GM23338 (cell line): ENCODE results near the gene CSDE1. TPM values are rescaled to one million over a fixed set of nuclear protein-coding genes. Genes with fewer than 3 reads are reported as not detected.

Source experiments
- ATAC-seq: fragments of 200-7000 bp; cut with Tn5 transposase; 3 replicates; pipeline ENCODE4 v1.9.1; 2020
- DNase-seq: peaks from one replicate; pipeline ENCODE4 v3.0.0-alpha.2; 2015; ENCODE audit warnings: low spot score
- H2AFZ ChIP-seq: fragments of 200-600 bp; sonication (generic); 2 replicates; pipeline ENCODE4 v1.8.0; 2016; ENCODE audit warnings: antibody characterized with exemption, mild to moderate bottlenecking, moderate library complexity
- H3F3A ChIP-seq: fragments of 200-600 bp; sonication (generic); replicated peaks from 2 replicates; pipeline ENCODE4 v1.8.0; 2017; ENCODE audit warnings: antibody characterized with exemption, mixed run types, low read depth
- H3K27ac ChIP-seq: fragments of 200-600 bp; sonication (generic); 2 replicates; pipeline ENCODE4 v1.6.1; 2016; ENCODE audit warnings: low read depth
- H3K27me3 ChIP-seq: fragments of 200-600 bp; sonication (generic); 2 replicates; pipeline ENCODE4 v1.8.0; 2016; ENCODE audit warnings: mild to moderate bottlenecking, mixed run types, moderate library complexity; ENCODE audit not compliant: insufficient read depth
- H3K36me3 ChIP-seq: fragments of 200-600 bp; sonication (generic); 2 replicates; pipeline ENCODE4 v1.8.0; 2016; ENCODE audit warnings: mild to moderate bottlenecking; ENCODE audit not compliant: insufficient read depth
- H3K4me1 ChIP-seq: fragments of 200-600 bp; sonication (generic); 2 replicates; pipeline ENCODE4 v1.8.0; 2016; ENCODE audit warnings: mild to moderate bottlenecking, moderate library complexity; ENCODE audit not compliant: insufficient read depth
- H3K4me2 ChIP-seq: fragments of 200-600 bp; sonication (generic); 2 replicates; pipeline ENCODE4 v1.7.1; 2017; ENCODE audit warnings: mixed run types
- H3K4me3 ChIP-seq: fragments of 200-600 bp; sonication (generic); 2 replicates; pipeline ENCODE4 v1.6.1; 2016; ENCODE audit warnings: mixed run types
- H3K79me2 ChIP-seq: fragments of 200-600 bp; sonication (generic); replicated peaks from 2 replicates; pipeline ENCODE4 v1.8.0; 2017; ENCODE audit warnings: mild to moderate bottlenecking; ENCODE audit not compliant: insufficient read depth
- H3K9me2 ChIP-seq: fragments of 200-600 bp; sonication (generic); 2 replicates; pipeline ENCODE4 v1.8.0; 2017; ENCODE audit not compliant: insufficient read depth
- H4K20me1 ChIP-seq: fragments of 200-600 bp; sonication (generic); replicated peaks from 2 replicates; pipeline ENCODE4 v1.8.0; 2017; ENCODE audit warnings: mild to moderate bottlenecking; ENCODE audit not compliant: insufficient read depth
- H3K27ac Mint-ChIP-seq: 2 replicates; pipeline ENCODE4 v1.8.0; 2020; ENCODE audit warnings: inconsistent platforms, mild to moderate bottlenecking, moderate library complexity, mixed read lengths
- H3K27me3 Mint-ChIP-seq: 3 replicates; pipeline ENCODE4 v1.8.0; 2022; ENCODE audit warnings: low read depth, mild to moderate bottlenecking, moderate library complexity, mixed read lengths, inconsistent platforms; ENCODE audit not compliant: insufficient read depth, poor library complexity
- H3K36me3 Mint-ChIP-seq: 3 replicates; pipeline ENCODE4 v1.8.0; 2021; ENCODE audit warnings: low read depth, mild to moderate bottlenecking, inconsistent platforms, moderate library complexity, mixed read lengths
- H3K4me1 Mint-ChIP-seq: 3 replicates; pipeline ENCODE4 v1.8.0; 2020; ENCODE audit warnings: mild to moderate bottlenecking, inconsistent platforms, mixed read lengths
- H3K4me3 Mint-ChIP-seq: 3 replicates; pipeline ENCODE4 v1.8.0; 2021; ENCODE audit warnings: moderate library complexity, mild to moderate bottlenecking, inconsistent platforms, mixed read lengths
- H3K9me3 Mint-ChIP-seq: 3 replicates; pipeline ENCODE4 v1.8.0; 2020; ENCODE audit warnings: moderate library complexity, mild to moderate bottlenecking, inconsistent platforms, mixed read lengths
- CREB1 ChIP-seq: fragments of 250-450 bp; sonication (Bioruptor Pico); IDR thresholded peaks from 2 replicates; pipeline ENCODE4 v1.5.0; 2020; ENCODE audit warnings: low read depth, mild to moderate bottlenecking, moderate library complexity
- CTCF ChIP-seq, 2 experiments: fragments of 200-600 bp in 1 of 2; sonication (generic) in 1 of 2; conservative IDR thresholded peaks; 2 replicates each; pipeline versions ENCODE4 v1.5.1 to v1.6.1; 2016 to 2017; ENCODE audit warnings: antibody characterized with exemption in 2 of 2, low read depth in 2 of 2, mild to moderate bottlenecking in 2 of 2, moderate library complexity in 1 of 2
- ETS1 ChIP-seq: IDR thresholded peaks from 2 replicates; pipeline ENCODE4 v1.6.1; 2016; ENCODE audit warnings: antibody characterized with exemption
- EZH2 ChIP-seq: fragments of 200-600 bp; sonication (generic); IDR thresholded peaks from one replicate; pipeline ENCODE4 v1.8.0; 2017; ENCODE audit warnings: antibody characterized with exemption, mild to moderate bottlenecking, low read depth; ENCODE audit not compliant: unreplicated experiment
- EZH2phosphoT487 ChIP-seq: fragments of 200-600 bp; sonication (generic); IDR thresholded peaks from one replicate; pipeline ENCODE4 v1.8.1; 2018; ENCODE audit warnings: antibody characterized with exemption; ENCODE audit not compliant: unreplicated experiment
- JUNB ChIP-seq: IDR thresholded peaks from one replicate; pipeline ENCODE4 v1.6.1; 2016; ENCODE audit warnings: antibody characterized with exemption; ENCODE audit not compliant: unreplicated experiment
- NANOG ChIP-seq: IDR thresholded peaks from 2 replicates; pipeline ENCODE4 v1.6.1; 2016; ENCODE audit warnings: antibody characterized with exemption, borderline replicate concordance
- POLR2AphosphoS5 ChIP-seq: IDR thresholded peaks from 2 replicates; pipeline ENCODE4 v1.6.1; 2016; ENCODE audit warnings: antibody characterized with exemption, low read depth
- REST ChIP-seq: IDR thresholded peaks from one replicate; pipeline ENCODE4 v1.6.1; 2018; ENCODE audit warnings: antibody characterized with exemption; ENCODE audit not compliant: unreplicated experiment
- STAT1 ChIP-seq: IDR thresholded peaks from one replicate; pipeline ENCODE4 v1.6.1; 2016; ENCODE audit warnings: antibody characterized with exemption; ENCODE audit not compliant: unreplicated experiment
- ZNF114 ChIP-seq: fragments of 250-450 bp; sonication (Bioruptor Pico); IDR thresholded peaks from 2 replicates; pipeline ENCODE4 v1.5.0; 2020; ENCODE audit warnings: mild to moderate bottlenecking, moderate library complexity
- ZNF331 ChIP-seq: fragments of 250-450 bp; sonication (Bioruptor Pico); IDR thresholded peaks from 2 replicates; pipeline ENCODE4 v1.5.0; 2020; ENCODE audit warnings: low read depth, mild to moderate bottlenecking, moderate library complexity
- polyA plus RNA-seq: library from polyadenylated mRNA; unstranded; fragments of >200 nt; fragmentation: Nextera tagmentation; extraction: Ambion mirVana; gene quantifications from 2 replicates; pipeline ENCODE4 v1.2.1, GENCODE V29; 2016
- total RNA-seq: library from RNA; depleted of rRNA; stranded (reverse); fragments of >200 nt; shearing (Covaris generic); gene quantifications from 2 replicates; pipeline ENCODE4 v1.2.3, GENCODE V29; 2014
- TF ChIP-seq, protein P1 (sequence below): fragments of 250-450 bp; sonication (Bioruptor Pico); IDR thresholded peaks from 2 replicates; pipeline ENCODE4 v1.5.0; 2020; ENCODE audit warnings: mild to moderate bottlenecking, moderate library complexity

Gene CSDE1
- total and polyA plus RNA-seq, 2 experiments from 2014 or later, result 214 to 1,054 TPM

DNA sequence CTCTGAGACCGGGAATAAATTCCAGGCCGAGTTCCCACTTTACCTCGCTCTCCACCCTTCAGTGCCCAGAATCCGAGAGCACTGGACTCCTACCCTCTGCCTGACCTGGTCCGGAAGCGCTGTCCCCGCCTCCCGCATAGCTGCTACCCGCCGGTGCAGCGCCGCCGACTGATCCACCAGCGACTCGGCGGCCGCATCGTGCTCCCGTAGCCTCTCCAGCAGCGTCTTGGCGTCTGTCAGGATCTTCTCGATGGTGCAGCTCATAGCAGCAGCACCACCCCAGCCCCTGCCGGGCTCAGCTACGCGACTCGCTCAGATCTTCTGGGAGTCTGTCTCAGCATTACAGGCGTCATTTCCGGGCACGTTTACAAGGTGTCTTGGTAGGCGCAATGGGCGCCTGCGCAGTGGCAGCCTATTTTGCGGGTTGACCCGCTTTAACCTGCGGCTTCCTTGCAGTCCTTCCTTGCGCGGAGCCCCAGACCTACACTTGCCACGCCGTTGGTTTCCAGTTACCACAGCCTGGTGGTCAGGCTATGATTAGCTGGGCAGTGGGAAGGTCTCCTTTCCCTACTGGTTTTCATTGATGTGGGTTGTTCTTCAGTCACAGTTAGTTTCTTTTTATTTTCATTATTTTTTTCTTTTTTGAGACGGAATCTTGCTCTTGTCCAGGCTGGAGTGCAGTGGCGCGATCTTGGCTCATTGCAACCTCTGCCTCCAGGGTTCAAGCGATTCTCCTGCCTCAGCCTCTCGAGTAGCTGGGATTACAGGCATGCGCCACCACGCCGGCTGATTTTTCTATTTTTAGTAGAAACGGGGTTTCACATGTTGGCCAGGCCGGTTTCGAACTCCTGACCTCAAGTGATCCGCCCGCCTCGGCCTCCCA is 22.8 kb upstream of the CSDE1 start, which contains the start of gene SIKE1:
TSS of gene SIKE1 (minus strand) at position 342 of the 883 bp plus-strand sequence. CDS start at position 264, 78 bp downstream.
- Mint-ChIP-seq H3K27ac (peak within 1 kb of the TSS; percentile 98), H3K4me1 (peaks cover 2% of the 10 kb centered on the region; the same call in 2 of the 3 replicates), H3K27me3 (peaks cover 4% of the 10 kb centered on the region), H3K36me3 (peaks cover 31% of the 10 kb centered on the region), H3K9me3 (no peaks in the 10 kb centered on the region; the same call in 2 of the 3 replicates), H3K4me3 (peak within 1 kb of the TSS; percentile 100)
- H3K27me3 ChIP-seq, result peaks cover 10% of the 10 kb centered on the region; the same call in 1 of the 2 replicates
- peak; percentile 66 for TF ChIP-seq ETS1
- TF ChIP-seq, protein P1, sequence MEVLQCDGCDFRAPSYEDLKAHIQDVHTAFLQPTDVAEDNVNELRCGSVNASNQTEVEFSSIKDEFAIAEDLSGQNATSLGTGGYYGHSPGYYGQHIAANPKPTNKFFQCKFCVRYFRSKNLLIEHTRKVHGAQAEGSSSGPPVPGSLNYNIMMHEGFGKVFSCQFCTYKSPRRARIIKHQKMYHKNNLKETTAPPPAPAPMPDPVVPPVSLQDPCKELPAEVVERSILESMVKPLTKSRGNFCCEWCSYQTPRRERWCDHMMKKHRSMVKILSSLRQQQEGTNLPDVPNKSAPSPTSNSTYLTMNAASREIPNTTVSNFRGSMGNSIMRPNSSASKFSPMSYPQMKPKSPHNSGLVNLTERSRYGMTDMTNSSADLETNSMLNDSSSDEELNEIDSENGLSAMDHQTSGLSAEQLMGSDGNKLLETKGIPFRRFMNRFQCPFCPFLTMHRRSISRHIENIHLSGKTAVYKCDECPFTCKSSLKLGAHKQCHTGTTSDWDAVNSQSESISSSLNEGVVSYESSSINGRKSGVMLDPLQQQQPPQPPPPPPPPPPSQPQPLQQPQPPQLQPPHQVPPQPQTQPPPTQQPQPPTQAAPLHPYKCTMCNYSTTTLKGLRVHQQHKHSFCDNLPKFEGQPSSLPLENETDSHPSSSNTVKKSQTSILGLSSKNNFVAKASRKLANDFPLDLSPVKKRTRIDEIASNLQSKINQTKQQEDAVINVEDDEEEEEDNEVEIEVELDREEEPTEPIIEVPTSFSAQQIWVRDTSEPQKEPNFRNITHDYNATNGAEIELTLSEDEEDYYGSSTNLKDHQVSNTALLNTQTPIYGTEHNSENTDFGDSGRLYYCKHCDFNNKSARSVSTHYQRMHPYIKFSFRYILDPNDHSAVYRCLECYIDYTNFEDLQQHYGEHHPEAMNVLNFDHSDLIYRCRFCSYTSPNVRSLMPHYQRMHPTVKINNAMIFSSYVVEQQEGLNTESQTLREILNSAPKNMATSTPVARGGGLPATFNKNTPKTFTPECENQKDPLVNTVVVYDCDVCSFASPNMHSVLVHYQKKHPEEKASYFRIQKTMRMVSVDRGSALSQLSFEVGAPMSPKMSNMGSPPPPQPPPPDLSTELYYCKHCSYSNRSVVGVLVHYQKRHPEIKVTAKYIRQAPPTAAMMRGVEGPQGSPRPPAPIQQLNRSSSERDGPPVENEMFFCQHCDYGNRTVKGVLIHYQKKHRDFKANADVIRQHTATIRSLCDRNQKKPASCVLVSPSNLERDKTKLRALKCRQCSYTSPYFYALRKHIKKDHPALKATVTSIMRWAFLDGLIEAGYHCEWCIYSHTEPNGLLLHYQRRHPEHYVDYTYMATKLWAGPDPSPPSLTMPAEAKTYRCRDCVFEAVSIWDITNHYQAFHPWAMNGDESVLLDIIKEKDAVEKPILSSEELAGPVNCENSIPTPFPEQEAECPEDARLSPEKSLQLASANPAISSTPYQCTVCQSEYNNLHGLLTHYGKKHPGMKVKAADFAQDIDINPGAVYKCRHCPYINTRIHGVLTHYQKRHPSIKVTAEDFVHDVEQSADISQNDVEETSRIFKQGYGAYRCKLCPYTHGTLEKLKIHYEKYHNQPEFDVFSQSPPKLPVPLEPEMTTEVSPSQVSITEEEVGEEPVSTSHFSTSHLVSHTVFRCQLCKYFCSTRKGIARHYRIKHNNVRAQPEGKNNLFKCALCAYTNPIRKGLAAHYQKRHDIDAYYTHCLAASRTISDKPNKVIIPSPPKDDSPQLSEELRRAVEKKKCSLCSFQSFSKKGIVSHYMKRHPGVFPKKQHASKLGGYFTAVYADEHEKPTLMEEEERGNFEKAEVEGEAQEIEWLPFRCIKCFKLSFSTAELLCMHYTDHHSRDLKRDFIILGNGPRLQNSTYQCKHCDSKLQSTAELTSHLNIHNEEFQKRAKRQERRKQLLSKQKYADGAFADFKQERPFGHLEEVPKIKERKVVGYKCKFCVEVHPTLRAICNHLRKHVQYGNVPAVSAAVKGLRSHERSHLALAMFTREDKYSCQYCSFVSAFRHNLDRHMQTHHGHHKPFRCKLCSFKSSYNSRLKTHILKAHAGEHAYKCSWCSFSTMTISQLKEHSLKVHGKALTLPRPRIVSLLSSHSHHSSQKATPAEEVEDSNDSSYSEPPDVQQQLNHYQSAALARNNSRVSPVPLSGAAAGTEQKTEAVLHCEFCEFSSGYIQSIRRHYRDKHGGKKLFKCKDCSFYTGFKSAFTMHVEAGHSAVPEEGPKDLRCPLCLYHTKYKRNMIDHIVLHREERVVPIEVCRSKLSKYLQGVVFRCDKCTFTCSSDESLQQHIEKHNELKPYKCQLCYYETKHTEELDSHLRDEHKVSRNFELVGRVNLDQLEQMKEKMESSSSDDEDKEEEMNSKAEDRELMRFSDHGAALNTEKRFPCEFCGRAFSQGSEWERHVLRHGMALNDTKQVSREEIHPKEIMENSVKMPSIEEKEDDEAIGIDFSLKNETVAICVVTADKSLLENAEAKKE, result no peak
- TF ChIP-seq CTCF (conservative IDR thresholded peaks at IDR 0.05; ENCODE audit: low read depth in 2 of 2), result peak in 1 of 2 experiments; percentile 11; a peak in 1 of 4 replicates
- no peak for TF ChIP-seq JUNB
- peak; percentile 85 for TF ChIP-seq POLR2AphosphoS5
- TF ChIP-seq NANOG, result no peak
- TF ChIP-seq STAT1, result no peak
- no peak; the same call in 1 of the 2 replicates for TF ChIP-seq ZNF114 (CRISPR knock-in tag)
- no peak for TF ChIP-seq EZH2phosphoT487
- TF ChIP-seq REST, result no peak
- no peak for TF ChIP-seq EZH2
- TF ChIP-seq CREB1 (CRISPR knock-in tag), result peak; percentile 94
- no peak for TF ChIP-seq ZNF331 (CRISPR knock-in tag)
- no peaks in the 10 kb centered on the region for H4K20me1 ChIP-seq
- H3K36me3 ChIP-seq, result peaks cover 24% of the 10 kb centered on the region
- peak within 1 kb of the TSS; percentile 72 for H3K4me3 ChIP-seq
- peak; percentile 99 for DNase-seq
- H3K4me2 ChIP-seq, result peak within 1 kb of the TSS; percentile 84
- ATAC-seq, result peak; percentile 99
- H2AFZ ChIP-seq, result peak within 1 kb of the TSS; percentile 66
- peak within 1 kb of the TSS; percentile 79 for H3K27ac ChIP-seq
- peaks cover 27% of the 10 kb centered on the region for H3K79me2 ChIP-seq
- H3F3A ChIP-seq, result no peaks in the 10 kb centered on the region
- H3K4me1 ChIP-seq, result peaks cover 5% of the 10 kb centered on the region; the same call in 1 of the 2 replicates
- no peaks in the 10 kb centered on the region for H3K9me2 ChIP-seq
